ENCODE data around the gene APC. TPM values are rescaled to one million over a fixed set of nuclear protein-coding genes. Genes with fewer than 3 reads are reported as not detected.

Gene APC
- total and polyA plus RNA-seq, 8 donors: 4.2 to 24.0 (median 14.7) TPM

GRCh38 chr5:112707187-112708102, 30.2 kb upstream of the APC start:
- no peak for TF ChIP-seq CTCF (IDR thresholded peaks at IDR 0.05)
- Histone ChIP-seq H3K27me3 (no peaks in the 10 kb centered on the region), H3K4me3 (peak overlapping the region; percentile 79 to 93 (median 86)), H3K27ac (peak overlapping the region; percentile 86 to 95 (median 92)), H3K36me3 (no peaks in the 10 kb centered on the region), H3K4me1 (peaks cover 0 to 10% (median 0%) of the 10 kb centered on the region in 3 donors), H3K9me3 (no peaks in the 10 kb centered on the region)
- 0 to 1% methylated on average over 55 to 61 of the region's 61 CpGs for WGBS, 2 donors
- peak; percentile 94 to 99 (median 98) for ATAC-seq
- FAIRE-seq: no peak
- intact Hi-C loops (cut with DNase I): no loop called here
- DNase-seq: peak; percentile 96 to 100 (median 99)

- 1% methylated on average over 13 of the region's 13 CpGs for WGBS, 2 donors
- no peak for TF ChIP-seq CTCF (IDR thresholded peaks at IDR 0.05)
- H3K4me1 ChIP-seq: peaks cover 0 to 10% (median 0%) of the 10 kb centered on the region in 3 donors
- intact Hi-C loops (cut with DNase I): no loop called here
- H3K9me3 ChIP-seq: no peaks in the 10 kb centered on the region
- no peaks in the 10 kb centered on the region for H3K27me3 ChIP-seq
- H3K36me3 ChIP-seq: no peaks in the 10 kb centered on the region
- peak in 3 of 4 donors; percentile 3 to 6 (median 6) for ATAC-seq
- H3K4me3 ChIP-seq: peak overlapping the region; percentile 79 to 93 (median 86)
- FAIRE-seq: no peak
- DNase-seq: no peak
- peak overlapping the region; percentile 86 to 95 (median 92) for H3K27ac ChIP-seq
Measured at GRCh38 chr5:112708103-112708622, 29.5 kb upstream of the APC start.

GRCh38 chr5:112709416-112709815, 28.3 kb upstream of the APC start:
- no peaks in the 10 kb centered on the region for H3K36me3 ChIP-seq
- peaks cover 0 to 10% (median 0%) of the 10 kb centered on the region in 3 donors for H3K4me1 ChIP-seq
- no peaks in the 10 kb centered on the region for H3K9me3 ChIP-seq
- H3K27me3 ChIP-seq: no peaks in the 10 kb centered on the region
- WGBS, 2 donors: 87% methylated on average over 3 of the region's 3 CpGs
- no peak for DNase-seq
- intact Hi-C loops (cut with DNase I): no loop called here
- no peak for FAIRE-seq
- no peak for ATAC-seq
- H3K4me3 ChIP-seq: no peak overlapping the region
- H3K27ac ChIP-seq: no peak overlapping the region
- no peak for TF ChIP-seq CTCF (IDR thresholded peaks at IDR 0.05)

GRCh38 chr5:112710896-112711295, 26.8 kb upstream of the APC start:
- no peaks in the 10 kb centered on the region for H3K9me3 ChIP-seq
- H3K27ac ChIP-seq: no peak overlapping the region
- TF ChIP-seq CTCF (IDR thresholded peaks at IDR 0.05): no peak
- no peak for DNase-seq
- FAIRE-seq: no peak
- ATAC-seq: no peak
- no peaks in the 10 kb centered on the region for H3K27me3 ChIP-seq
- no peak overlapping the region for H3K4me3 ChIP-seq
- peaks cover 0 to 10% (median 0%) of the 10 kb centered on the region in 3 donors for H3K4me1 ChIP-seq
- WGBS, 2 donors: 90 to 97% methylated on average over 4 of the region's 4 CpGs
- intact Hi-C loops (cut with DNase I): no loop called here
- no peaks in the 10 kb centered on the region for H3K36me3 ChIP-seq

All from pancreas (tissue), 10 donors.